B cell (primary cell): ENCODE measurements around the gene ARHGAP25.

Experiments
- EZH2 ChIP-seq: IDR thresholded peaks from 2 replicates; pipeline ENCODE4 v1.6.1; 2012; ENCODE audit warnings: borderline replicate concordance, low read depth, mild to moderate bottlenecking, moderate library complexity, low read length; ENCODE audit not compliant: insufficient read depth, poor library complexity, severe bottlenecking
- TF ChIP-seq, protein P1 (sequence below): fragments of 200-600 bp; IDR thresholded peaks from one replicate; pipeline ENCODE4 v1.8.0; 2022; ENCODE audit warnings: antibody characterized with exemption, mild to moderate bottlenecking

DNA sequence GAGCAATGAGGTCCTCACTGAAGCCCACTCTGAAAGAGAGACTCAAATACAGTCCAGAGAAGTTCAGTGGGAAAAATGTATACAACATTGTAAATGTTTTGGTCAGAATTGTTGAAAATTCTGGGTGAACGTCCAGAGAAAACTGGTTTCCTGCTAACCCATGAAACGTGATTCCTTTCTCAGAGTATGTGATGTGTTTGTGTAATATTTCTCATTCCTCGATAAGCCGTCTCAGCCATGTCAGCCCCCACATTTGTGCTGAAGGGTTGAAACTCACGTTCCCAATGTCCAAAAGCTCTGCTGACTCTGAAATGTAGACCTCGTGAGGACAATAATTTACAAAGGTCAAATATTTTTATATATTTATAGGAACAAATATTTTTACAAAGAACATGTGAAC is 84.9 kb downstream of the ARHGAP25 start:
- TF ChIP-seq, protein P1, sequence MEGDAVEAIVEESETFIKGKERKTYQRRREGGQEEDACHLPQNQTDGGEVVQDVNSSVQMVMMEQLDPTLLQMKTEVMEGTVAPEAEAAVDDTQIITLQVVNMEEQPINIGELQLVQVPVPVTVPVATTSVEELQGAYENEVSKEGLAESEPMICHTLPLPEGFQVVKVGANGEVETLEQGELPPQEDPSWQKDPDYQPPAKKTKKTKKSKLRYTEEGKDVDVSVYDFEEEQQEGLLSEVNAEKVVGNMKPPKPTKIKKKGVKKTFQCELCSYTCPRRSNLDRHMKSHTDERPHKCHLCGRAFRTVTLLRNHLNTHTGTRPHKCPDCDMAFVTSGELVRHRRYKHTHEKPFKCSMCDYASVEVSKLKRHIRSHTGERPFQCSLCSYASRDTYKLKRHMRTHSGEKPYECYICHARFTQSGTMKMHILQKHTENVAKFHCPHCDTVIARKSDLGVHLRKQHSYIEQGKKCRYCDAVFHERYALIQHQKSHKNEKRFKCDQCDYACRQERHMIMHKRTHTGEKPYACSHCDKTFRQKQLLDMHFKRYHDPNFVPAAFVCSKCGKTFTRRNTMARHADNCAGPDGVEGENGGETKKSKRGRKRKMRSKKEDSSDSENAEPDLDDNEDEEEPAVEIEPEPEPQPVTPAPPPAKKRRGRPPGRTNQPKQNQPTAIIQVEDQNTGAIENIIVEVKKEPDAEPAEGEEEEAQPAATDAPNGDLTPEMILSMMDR = no peak
- no peak for TF ChIP-seq EZH2
